ENCODE results near the gene CPLX3. TPM values are rescaled to one million over a fixed set of nuclear protein-coding genes. Genes with fewer than 3 reads are reported as not detected.
A peak's percentile ranks its signal among the peaks of the same experiment; 100 is the strongest.

Gene CPLX3
- total and polyA plus RNA-seq, 10 of the 15 experiments (the other 5 are each of a cell fraction or from before 2014, with no cell fraction given) = 0.02 to 0.04 TPM; not detected in 8

DNA sequence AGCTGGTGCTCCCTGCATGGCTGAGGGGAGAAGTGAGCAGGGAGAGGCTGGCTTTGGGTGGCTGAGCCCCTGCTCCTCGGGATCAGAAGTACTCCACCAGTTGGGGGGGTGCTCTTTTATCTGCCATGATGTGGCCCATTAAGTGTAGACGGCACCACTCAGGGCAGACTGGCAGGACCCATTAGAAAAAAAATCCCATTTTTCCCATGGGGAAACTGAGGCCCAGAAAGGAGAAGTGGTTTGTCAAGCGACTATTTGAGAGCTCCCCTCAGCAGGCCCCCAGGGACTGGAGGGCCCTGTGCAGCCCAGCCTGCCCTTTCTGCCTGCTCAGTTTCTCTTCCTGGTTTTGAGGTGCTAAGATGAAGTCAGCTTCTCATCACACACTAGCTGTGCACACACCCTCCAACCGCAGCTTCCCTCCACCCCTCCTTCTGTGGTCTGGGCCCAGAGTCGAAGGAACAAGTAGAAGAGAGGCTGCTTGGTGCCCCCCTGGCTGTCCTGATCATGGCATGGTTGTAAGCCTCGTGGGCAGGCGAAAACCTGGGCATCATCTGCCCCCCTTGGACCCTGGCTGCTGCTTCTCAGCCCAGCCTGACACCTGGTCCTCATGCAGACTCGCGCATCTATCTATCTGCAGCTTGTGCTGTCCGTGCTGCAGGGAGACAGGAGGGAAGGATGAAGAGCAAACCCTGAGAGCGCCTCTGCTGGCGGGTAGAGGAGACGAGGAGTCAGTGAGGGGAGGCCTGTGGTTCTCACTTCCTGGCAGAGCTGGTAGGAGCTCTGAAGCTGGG is 39.0 kb upstream of the CPLX3 start (continued):
- TF ChIP-seq, protein P1, sequence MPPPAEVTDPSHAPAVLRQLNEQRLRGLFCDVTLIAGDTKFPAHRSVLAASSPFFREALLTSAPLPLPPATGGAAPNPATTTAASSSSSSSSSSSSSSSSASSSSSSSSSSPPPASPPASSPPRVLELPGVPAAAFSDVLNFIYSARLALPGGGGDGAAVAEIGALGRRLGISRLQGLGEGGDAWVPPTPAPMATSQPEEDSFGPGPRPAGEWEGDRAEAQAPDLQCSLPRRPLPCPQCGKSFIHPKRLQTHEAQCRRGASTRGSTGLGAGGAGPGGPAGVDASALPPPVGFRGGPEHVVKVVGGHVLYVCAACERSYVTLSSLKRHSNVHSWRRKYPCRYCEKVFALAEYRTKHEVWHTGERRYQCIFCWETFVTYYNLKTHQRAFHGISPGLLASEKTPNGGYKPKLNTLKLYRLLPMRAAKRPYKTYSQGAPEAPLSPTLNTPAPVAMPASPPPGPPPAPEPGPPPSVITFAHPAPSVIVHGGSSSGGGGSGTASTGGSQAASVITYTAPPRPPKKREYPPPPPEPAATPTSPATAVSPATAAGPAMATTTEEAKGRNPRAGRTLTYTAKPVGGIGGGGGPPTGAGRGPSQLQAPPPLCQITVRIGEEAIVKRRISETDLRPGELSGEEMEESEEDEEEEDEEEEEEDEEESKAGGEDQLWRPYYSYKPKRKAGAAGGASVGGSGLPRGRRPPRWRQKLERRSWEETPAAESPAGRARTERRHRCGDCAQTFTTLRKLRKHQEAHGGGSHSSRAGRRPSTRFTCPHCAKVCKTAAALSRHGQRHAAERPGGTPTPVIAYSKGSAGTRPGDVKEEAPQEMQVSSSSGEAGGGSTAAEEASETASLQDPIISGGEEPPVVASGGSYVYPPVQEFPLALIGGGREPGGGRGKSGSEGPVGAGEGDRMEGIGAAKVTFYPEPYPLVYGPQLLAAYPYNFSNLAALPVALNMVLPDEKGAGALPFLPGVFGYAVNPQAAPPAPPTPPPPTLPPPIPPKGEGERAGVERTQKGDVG (CRISPR knock-in tag; IDR thresholded peaks at IDR 0.05) = no peak
- TF ChIP-seq TBL1XR1 (IDR thresholded peaks at IDR 0.05; ENCODE audit: low read depth, low read length) (peak; percentile 56; the same call in 1 of the 2 replicates), HDGF (IDR thresholded peaks at IDR 0.05) (peak; percentile 94; the same call in 1 of the 2 replicates), CBX5 (IDR thresholded peaks at IDR 0.05; ENCODE audit: low read depth) (no peak), RAD51 (IDR thresholded peaks at IDR 0.05) (peak; percentile 21; the same call in 1 of the 2 replicates), POLR2A (IDR thresholded peaks at IDR 0.05; ENCODE audit: low read depth, low read length) (peak; percentile 76), CEBPB (IDR thresholded peaks at IDR 0.05; ENCODE audit: borderline replicate concordance in 1 of 2, low read depth in 2 of 2, low read length in 2 of 2) (no peak), TARDBP (IDR thresholded peaks at IDR 0.05; ENCODE audit: borderline replicate concordance) (peak; percentile 47; the same call in 1 of the 2 replicates), STAT1 (conservative IDR thresholded peaks at IDR 0.05) (no peak), RAD21 (IDR thresholded peaks at IDR 0.05; ENCODE audit: insufficient read depth, low read depth, low read length) (peak; percentile 45; the same call in 1 of the 2 replicates), FOXK2 (IDR thresholded peaks at IDR 0.05) (no peak), HDAC2 (IDR thresholded peaks at IDR 0.05) (0 out of 2 replicates have a peak, but pooled peaks have one; percentile 52), SRF (IDR thresholded peaks at IDR 0.05; ENCODE audit: low read depth in 2 of 2, low read length in 2 of 2) (0 out of 4 replicates have a peak, but pooled peaks of 1 of the 2 experiments have one; percentile 34), NRF1 (conservative IDR thresholded peaks at IDR 0.05; ENCODE audit: low read depth, low read length) (no peak), ZNF24 (IDR thresholded peaks at IDR 0.05) (peak; percentile 67; the same call in 1 of the 2 replicates), EED (IDR thresholded peaks at IDR 0.05; ENCODE audit: low read depth) (peak; percentile 88), NFIC (IDR thresholded peaks at IDR 0.05; ENCODE audit: low read depth, low read length) (no peak), SPI1 (IDR thresholded peaks at IDR 0.05; ENCODE audit: borderline replicate concordance, insufficient read depth, low read depth, low read length) (peak; percentile 97), JUND (IDR thresholded peaks at IDR 0.05; ENCODE audit: low read depth, low read length) (no peak), NR2C2 (IDR thresholded peaks at IDR 0.05; ENCODE audit: borderline replicate concordance, control insufficient read depth, insufficient read length, low read depth) (no peak), NFYA (IDR thresholded peaks at IDR 0.05; ENCODE audit: borderline replicate concordance, low read depth, low read length) (no peak), YY1 (IDR thresholded peaks at IDR 0.05; ENCODE audit: low read depth, low read length) (peak; percentile 33; the same call in 1 of the 2 replicates)
- TF ChIP-seq, protein P2, sequence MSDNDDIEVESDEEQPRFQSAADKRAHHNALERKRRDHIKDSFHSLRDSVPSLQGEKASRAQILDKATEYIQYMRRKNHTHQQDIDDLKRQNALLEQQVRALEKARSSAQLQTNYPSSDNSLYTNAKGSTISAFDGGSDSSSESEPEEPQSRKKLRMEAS (IDR thresholded peaks at IDR 0.05; ENCODE audit: low read depth, low read length) = peak; percentile 77; the same call in 1 of the 2 replicates
- TF ChIP-seq, protein P3, sequence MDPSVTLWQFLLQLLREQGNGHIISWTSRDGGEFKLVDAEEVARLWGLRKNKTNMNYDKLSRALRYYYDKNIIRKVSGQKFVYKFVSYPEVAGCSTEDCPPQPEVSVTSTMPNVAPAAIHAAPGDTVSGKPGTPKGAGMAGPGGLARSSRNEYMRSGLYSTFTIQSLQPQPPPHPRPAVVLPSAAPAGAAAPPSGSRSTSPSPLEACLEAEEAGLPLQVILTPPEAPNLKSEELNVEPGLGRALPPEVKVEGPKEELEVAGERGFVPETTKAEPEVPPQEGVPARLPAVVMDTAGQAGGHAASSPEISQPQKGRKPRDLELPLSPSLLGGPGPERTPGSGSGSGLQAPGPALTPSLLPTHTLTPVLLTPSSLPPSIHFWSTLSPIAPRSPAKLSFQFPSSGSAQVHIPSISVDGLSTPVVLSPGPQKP (IDR thresholded peaks at IDR 0.05; ENCODE audit: low read depth, low read length) = no peak
- TF ChIP-seq, protein P4, sequence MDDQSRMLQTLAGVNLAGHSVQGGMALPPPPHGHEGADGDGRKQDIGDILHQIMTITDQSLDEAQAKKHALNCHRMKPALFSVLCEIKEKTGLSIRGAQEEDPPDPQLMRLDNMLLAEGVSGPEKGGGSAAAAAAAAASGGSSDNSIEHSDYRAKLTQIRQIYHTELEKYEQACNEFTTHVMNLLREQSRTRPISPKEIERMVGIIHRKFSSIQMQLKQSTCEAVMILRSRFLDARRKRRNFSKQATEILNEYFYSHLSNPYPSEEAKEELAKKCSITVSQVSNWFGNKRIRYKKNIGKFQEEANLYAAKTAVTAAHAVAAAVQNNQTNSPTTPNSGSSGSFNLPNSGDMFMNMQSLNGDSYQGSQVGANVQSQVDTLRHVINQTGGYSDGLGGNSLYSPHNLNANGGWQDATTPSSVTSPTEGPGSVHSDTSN (IDR thresholded peaks at IDR 0.05; ENCODE audit: insufficient replicate concordance, low read depth, low read length) = peak; percentile 22

Data from GM12878 (cell line).